NCI-H1105 treated with DMSO at 0.1 percent for 48 hours (cell line): ENCODE measurements around the gene EMC10.
"Not testable (repeated sequence)": the region's sequence is repeated elsewhere in the genome, so short reads cannot be mapped to it uniquely, and the experiment has no call there.

Experiments
- DNase-seq: peaks from one replicate; lab custom pipeline; 2025; lab: John Stamatoyannopoulos, UW

EMC10 gene

DNA sequence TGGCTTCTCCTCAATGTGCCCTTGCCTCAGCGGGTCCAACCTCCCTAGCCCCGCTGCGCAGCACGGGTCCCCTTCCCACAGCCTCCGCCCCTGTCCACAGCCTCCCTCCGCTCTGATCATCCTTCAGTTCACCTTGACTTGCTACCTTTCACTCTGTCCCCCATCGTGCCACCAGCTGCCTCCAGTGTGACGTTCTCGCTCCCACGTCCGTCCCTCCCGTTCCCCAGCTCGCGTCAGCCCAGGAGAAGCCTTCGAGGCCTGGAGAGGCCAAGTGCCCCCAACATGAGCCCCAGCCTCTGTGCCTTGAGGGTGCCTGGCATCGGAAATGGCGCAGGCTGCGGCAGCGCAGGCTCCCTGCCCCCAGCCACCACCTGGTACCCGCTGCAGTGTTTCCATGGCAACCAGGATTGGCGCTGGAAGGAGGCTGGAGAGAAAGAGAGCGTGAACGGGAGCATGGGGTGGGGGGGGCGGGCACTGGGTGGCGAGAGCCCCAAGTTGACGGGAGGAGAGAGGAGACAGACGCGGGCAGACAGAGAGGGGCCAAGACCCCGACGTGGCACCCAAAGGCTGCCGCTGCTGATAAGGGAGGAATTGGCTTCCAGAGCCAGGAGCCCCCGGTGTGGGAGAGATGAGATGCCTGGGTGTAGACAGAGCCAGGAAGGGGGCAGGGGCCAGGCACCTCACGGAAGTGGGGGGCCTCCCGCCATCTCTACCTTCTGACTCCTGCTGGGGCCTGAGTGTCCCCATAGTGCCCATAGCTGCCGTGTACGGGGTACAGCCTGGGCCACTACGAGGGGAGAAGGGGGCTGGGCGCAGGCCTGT is 38.2 kb downstream of the EMC10 start:
- DNase-seq: peak; percentile 91

GRCh38 chr19:50515168-50515561 is 38.9 kb downstream of the EMC10 start:
- DNase-seq: no peak

- DNase-seq: no peak
These were observed 40.1 kb downstream of the EMC10 start for GRCh38 chr19:50516456-50516855.

DNA sequence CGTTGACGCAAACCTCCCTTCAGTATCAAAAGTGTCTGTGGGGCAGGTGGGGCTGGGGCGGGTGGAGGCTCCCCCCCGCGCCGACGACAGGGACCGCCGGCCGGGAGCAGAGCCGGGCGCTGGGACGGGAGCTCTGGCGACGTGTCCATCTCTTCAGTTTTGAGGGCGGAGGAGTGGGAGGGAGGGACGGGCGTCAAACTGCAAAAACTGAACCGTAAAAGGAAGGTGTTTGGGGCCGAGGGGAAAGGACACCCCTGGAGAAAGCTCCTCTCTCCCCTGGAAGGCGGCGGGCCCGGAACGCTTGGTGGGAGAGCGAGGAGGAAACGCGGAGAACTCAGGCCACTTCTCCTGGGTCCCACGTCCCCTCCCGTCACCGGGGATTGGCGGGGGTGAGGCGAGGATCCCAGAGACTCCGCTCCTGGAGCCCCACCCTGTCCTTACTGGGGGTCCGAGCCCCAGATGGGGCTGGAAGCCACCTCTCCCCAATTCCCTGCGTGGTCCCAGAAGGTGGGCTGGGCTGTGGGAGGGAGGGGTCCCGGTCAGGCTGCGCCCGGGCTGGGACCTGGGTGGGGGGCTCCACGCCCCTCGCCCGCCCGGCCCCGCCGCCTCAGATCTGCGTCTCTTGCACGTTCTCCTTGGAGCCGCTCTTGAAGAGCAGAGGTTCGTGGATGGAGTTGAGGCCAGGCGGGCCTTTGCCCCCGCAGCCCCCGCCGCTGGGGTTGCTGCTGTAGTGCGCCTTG is 40.8 kb downstream of the EMC10 start:
- DNase-seq: no peak

DNA sequence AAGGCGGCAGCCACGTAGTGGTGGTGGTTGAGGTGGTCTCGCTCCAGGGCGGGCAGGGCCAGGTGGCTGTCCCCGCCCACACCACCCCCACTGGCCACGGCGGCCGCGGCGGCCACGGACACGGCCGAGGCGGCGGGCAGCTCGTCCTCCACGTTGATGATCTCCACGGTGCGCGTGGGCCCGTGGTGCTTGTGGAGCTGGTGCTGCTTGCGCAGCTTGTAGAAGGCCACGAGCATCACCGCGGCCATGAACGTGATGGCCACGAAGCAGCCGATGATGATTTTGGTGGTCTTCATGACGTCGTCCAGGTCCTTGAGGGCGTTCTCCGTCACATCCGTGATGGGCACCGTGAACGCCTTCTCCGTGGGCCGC is 41.4 kb downstream of the EMC10 start:
- no peak for DNase-seq

DNA sequence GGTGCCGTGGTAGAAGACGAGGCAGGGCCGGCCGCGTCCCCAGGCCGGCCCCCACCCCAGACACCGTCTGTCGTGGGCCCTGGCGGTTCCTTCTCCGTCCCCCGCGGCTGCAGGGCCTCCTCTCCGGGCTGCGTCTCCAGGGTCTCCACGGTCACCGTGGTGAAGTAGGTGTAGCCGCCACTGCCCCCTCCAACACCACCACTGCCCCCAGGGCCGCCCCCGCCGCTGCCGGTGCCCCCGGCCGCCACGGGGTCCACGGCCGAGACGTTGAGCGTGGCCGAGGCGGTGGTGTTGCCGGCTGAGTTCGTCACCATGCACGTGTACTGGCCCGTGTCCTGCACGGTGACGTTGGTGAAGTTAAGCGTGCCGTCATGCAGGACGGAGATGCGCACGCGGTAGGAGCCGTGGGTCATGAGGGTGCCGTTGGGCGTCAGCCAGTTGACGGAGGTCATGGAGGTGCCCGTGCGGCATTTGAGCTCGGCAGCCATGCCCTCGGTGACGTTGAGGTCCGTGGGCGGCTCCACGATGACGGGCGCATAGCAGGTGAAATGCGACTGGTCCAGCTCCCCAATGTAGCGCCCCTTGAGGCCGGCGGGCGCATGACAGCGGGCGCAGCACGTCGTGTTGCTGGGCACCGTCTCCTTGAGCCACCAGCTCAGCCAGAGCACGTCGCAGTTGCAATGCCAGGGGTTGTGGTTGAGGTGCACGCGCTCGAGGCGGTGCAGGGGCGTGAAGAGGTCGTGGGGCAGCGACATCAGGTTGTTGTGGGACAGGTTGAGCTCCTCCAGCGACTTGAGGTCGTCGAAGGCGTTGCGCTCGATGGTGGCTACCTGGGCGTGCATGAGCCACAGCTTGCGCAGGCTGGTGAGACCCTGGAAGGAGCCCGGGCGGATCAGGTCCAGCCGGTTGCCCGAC is 42.0 kb downstream of the EMC10 start:
- no peak for DNase-seq

- DNase-seq: no peak
These were observed 42.8 kb downstream of the EMC10 start for GRCh38 chr19:50519006-50519575.

DNA sequence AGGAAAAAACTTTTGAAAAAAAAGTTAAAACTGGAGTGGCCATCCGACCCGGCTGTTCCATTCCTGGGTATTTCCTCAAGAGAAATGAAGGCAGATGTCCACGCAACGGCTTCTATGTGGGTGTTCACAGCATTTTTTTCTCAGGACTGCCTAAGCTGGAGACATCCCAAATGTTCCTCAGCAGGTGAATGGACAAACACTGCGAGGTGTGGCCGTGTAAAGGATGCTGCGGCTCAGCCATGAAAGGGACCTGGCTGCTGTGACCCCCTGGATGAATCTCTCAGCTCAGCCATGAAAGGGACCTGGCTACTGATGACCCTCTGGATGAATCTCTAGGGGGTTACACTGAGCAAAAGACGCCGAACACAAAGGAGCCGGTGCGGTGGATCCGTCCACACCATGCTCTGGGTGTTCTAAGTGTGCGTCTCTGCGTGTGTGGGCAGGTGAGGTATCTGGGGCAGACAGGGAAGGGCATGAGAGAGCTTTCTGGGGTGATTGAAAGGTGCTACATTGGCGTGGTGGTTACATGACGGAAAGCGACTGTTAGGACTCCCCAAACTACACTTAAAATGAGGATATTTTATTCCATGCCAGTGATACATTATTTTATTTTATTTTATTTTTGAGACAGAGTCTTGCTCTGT is 44.6 kb downstream of the EMC10 start:
- DNase-seq: no peak

- no peak for DNase-seq
These were observed 46.6 kb downstream of the EMC10 start for GRCh38 chr19:50522881-50523280.

DNA sequence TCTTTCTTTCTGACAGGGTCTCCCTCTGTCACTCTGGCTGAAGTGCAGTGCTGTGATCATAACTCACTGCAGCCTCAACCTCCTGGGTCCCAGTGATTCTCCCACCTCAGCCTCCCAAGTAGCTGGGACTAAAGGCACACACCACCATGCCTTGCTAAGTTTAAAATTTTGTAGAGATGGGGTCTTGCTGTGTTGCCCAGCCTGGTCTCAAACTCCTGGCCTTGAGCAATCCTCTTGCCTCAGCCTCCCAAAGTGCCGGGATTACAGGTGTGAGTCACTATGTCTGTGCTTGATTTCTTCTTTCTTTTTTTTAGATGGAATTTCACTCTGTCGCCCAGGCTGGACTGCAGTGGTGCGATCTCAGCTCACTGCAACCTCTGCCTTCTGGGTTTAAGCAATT is 51.7 kb downstream of the EMC10 start:
- not testable (repeated sequence) for DNase-seq

DNA sequence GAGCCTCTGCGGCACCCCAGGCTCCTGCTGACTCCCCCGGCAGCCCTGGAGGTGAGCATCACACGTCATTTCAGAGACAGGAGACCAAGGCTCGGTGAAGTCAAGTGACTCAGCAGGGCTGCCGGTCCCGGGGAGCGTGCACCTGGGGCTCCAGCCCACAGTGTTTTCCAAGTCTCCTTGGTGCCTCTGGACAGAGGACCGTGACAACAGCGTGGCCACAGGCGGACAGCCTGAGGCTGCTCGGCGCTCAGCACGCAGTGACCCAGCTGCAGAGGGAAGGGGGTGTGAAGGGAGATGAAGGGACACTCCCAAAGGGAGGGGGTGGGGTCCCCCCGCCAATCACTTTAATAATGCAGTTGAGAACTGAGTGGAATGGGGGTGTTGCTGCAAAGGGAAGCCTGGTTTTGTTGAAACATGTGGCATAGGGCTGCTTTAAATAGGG is 54.9 kb downstream of the EMC10 start:
- DNase-seq: no peak

- no peak for DNase-seq
These were observed 56.6 kb downstream of the EMC10 start for GRCh38 chr19:50532952-50533351.

DNA sequence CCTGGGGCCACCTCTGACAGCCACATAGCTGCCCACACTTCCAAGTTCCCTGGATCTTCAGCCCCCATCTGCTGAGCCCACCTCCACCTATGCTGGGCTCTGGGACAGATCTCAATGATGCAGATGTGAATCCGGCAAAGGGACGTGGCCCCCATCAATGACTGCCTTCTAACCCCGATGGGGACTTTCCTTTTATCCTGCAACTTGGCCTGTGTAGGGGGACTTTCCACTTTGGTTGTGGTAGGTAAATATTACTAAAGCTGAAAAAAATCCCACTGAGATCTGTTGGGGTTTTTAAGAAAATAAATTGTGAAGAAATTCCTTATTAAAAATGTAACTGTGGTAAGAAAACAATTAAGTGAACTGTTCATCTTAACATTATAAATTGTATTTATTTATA is 58.2 kb downstream of the EMC10 start:
- DNase-seq: no peak

DNA sequence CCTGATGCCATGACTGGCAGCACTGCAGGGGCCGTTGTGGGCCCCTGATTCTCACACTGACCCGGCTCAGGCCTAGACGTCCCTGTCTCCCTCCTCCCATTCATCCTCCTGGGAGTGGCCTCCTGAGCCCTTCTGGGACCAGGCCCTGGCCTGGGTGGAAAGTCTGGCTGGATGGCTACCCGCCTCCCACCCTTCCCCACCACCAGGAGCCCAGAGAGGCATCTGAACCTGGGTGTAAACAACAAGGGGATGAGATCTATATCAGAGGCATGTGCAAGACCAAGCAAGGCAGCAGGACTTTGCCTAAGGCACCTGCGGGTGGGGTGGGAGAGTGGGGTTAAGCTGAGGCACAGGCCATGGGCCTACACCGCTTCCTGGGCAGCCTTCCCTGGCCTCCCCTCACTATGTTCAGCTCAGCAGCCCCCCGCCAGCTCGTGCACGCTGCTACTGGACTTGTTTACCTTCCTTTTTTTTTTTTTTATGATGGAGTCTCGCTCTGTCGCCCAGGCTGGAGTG is 59.4 kb downstream of the EMC10 start:
- no peak for DNase-seq

GRCh38 chr19:50536662-50537305 is 60.5 kb downstream of the EMC10 start:
- no peak for DNase-seq

GRCh38 chr19:50537306-50537685 is 61.0 kb downstream of the EMC10 start:
- no peak for DNase-seq

DNA sequence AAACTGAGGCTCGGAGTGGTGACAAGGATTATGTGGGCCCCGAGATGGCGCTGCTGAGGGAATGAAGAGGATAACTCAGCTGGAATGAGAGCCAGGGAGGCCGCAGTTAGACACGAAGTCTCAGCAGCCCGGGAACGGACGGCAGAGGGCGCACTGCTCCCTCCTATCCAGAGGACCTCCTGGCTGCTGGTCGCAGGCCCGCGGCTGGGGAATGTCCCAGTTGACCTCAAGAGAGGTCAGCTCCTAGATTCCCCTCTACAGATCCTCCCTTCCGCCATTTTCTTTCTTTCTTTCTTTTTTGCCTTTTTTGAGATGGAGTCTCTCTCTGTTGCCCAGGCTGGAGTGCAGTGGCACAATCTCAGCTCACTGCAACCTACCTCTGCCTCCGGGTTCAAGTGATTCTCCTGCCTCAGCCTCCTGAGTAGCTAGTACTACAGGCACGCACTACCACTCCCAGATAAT is 61.5 kb downstream of the EMC10 start:
- peak; percentile 39 for DNase-seq
